ENCODE results near the gene PHLPP1.

Gene PHLPP1

GRCh38 chr18:62979176-62979575 is 263.8 kb downstream of the PHLPP1 start:
- no peak overlapping the region for H3K4me3 ChIP-seq (ENCODE audit: low read length)
- DNase-seq (ENCODE audit: low read depth) = peak; percentile 83
- TF ChIP-seq CTCF (IDR thresholded peaks at IDR 0.05; ENCODE audit: insufficient read depth, low read depth, low read length, missing control alignments) = no peak

GRCh38 chr18:62979900-62980299 is 264.6 kb downstream of the PHLPP1 start:
- no peak for TF ChIP-seq CTCF (IDR thresholded peaks at IDR 0.05; ENCODE audit: insufficient read depth, low read depth, low read length, missing control alignments)
- H3K4me3 ChIP-seq (ENCODE audit: low read length) = no peak overlapping the region
- no peak for DNase-seq (ENCODE audit: low read depth)

- TF ChIP-seq CTCF (IDR thresholded peaks at IDR 0.05; ENCODE audit: insufficient read depth, low read depth, low read length, missing control alignments) = no peak
- no peak overlapping the region for H3K4me3 ChIP-seq (ENCODE audit: low read length)
- DNase-seq (ENCODE audit: low read depth) = no peak
Measured at GRCh38 chr18:62981566-62981965, 266.2 kb downstream of the PHLPP1 start.

GRCh38 chr18:62982600-62983251 is 267.4 kb downstream of the PHLPP1 start:
- peak; percentile 82 for TF ChIP-seq CTCF (IDR thresholded peaks at IDR 0.05; ENCODE audit: insufficient read depth, low read depth, low read length, missing control alignments)
- H3K4me3 ChIP-seq (ENCODE audit: low read length) = no peak overlapping the region
- DNase-seq (ENCODE audit: low read depth) = peak; percentile 55

GRCh38 chr18:62984656-62985315 is 269.4 kb downstream of the PHLPP1 start:
- no peak for TF ChIP-seq CTCF (IDR thresholded peaks at IDR 0.05; ENCODE audit: insufficient read depth, low read depth, low read length, missing control alignments)
- no peak overlapping the region for H3K4me3 ChIP-seq (ENCODE audit: low read length)
- no peak for DNase-seq (ENCODE audit: low read depth)

- no peak for TF ChIP-seq CTCF (IDR thresholded peaks at IDR 0.05; ENCODE audit: insufficient read depth, low read depth, low read length, missing control alignments)
- DNase-seq (ENCODE audit: low read depth) = no peak
- no peak overlapping the region for H3K4me3 ChIP-seq (ENCODE audit: low read length)
Measured at GRCh38 chr18:62986490-62986889, 271.1 kb downstream of the PHLPP1 start.
